Aorta (tissue), 5 donors: ENCODE results near the gene UBE2M. TPM values are rescaled to one million over a fixed set of nuclear protein-coding genes. Genes with fewer than 3 reads are reported as not detected.

Experiments
- ATAC-seq: fragments of 200-7000 bp; cut with Tn5 transposase; one replicate; pipeline ENCODE4 v1.9.1; 2022; ENCODE audit warnings: moderate library complexity; ENCODE audit not compliant: low FRiP score
- DNase-seq, 2 donors: peaks; one replicate each; pipeline ENCODE4 v3.0.0-alpha.2; 2020
- H3K27ac ChIP-seq, 2 donors: one replicate each; pipeline ENCODE4 v1.5.1; 2013; ENCODE audit warnings: low read length in 2 of 2, mild to moderate bottlenecking in 2 of 2, moderate library complexity in 2 of 2, control low read depth in 1 of 2, inconsistent platforms in 1 of 2, low read depth in 1 of 2
- H3K27me3 ChIP-seq, 2 donors: one replicate each; pipeline ENCODE4 v1.6.1; 2013; ENCODE audit warnings: control low read depth in 1 of 2, low read length in 1 of 2, mild to moderate bottlenecking in 1 of 2, moderate library complexity in 1 of 2; ENCODE audit not compliant: insufficient read depth in 2 of 2, control insufficient read depth in 1 of 2
- H3K36me3 ChIP-seq, 2 donors: one replicate each; pipeline ENCODE4 v1.6.1; 2013; ENCODE audit warnings: control low read depth in 1 of 2, low read length in 1 of 2, mild to moderate bottlenecking in 1 of 2; ENCODE audit not compliant: insufficient read depth in 2 of 2, control insufficient read depth in 1 of 2
- H3K4me1 ChIP-seq, 2 donors: one replicate each; pipeline ENCODE4 v1.6.1; 2013; ENCODE audit warnings: low read length in 2 of 2, control low read depth in 1 of 2, mild to moderate bottlenecking in 1 of 2, moderate library complexity in 1 of 2; ENCODE audit not compliant: insufficient read depth in 2 of 2, control insufficient read depth in 1 of 2
- H3K4me3 ChIP-seq, 2 donors: one replicate each; pipeline ENCODE4 v1.5.1; 2013; ENCODE audit warnings: low read length in 2 of 2, control low read depth in 1 of 2, mild to moderate bottlenecking in 1 of 2
- H3K9me3 ChIP-seq: one replicate; pipeline ENCODE4 v1.6.1; 2013; ENCODE audit warnings: mild to moderate bottlenecking, low read length; ENCODE audit not compliant: control insufficient read depth
- WGBS, 2 donors: extraction: QIAGEN DNeasy Blood & Tissue Kit; methylation state at CpG; one replicate each; pipeline ENCODE4 v1.1.7; 2013; 5-methylcytosine and 5-hydroxymethylcytosine counted together
- intact Hi-C, 2 donors: fragments of 100-400 bp; cut with DNase I; formaldehyde crosslinking; loops; one replicate each; pipeline versions ENCODE4 v1.14.2 to v1.15.0; 2022
- polyA plus RNA-seq, 2 donors: library from polyadenylated mRNA; stranded (reverse); fragments of 200-250 nt; gene quantifications; one replicate each; pipeline ENCODE4 v1.2.3, GENCODE V29; 2013
- total RNA-seq, 2 donors: library from RNA; stranded (reverse); fragmentation: NEBNext Ultra II Directional; extraction: Animal tissue kit (Norgen Biotek cat#: 25700); gene quantifications; one replicate each; pipeline ENCODE4 v1.2.1, GENCODE V29; 2021
- donor health status: healthy with polysubstance abuse.
- donor health status: Bipolar disorder and iron deficiency.
- donor health status: DM: no; HTN: no; CAD: no.
- donor health status: DM: no; HTN: no; CAD: no.
- donor health status: DM: yes; HTN: yes; CAD: no.

UBE2M gene
- total and polyA plus RNA-seq, 4 donors, result 47.1 to 57.7 (median 49.3) TPM

DNA sequence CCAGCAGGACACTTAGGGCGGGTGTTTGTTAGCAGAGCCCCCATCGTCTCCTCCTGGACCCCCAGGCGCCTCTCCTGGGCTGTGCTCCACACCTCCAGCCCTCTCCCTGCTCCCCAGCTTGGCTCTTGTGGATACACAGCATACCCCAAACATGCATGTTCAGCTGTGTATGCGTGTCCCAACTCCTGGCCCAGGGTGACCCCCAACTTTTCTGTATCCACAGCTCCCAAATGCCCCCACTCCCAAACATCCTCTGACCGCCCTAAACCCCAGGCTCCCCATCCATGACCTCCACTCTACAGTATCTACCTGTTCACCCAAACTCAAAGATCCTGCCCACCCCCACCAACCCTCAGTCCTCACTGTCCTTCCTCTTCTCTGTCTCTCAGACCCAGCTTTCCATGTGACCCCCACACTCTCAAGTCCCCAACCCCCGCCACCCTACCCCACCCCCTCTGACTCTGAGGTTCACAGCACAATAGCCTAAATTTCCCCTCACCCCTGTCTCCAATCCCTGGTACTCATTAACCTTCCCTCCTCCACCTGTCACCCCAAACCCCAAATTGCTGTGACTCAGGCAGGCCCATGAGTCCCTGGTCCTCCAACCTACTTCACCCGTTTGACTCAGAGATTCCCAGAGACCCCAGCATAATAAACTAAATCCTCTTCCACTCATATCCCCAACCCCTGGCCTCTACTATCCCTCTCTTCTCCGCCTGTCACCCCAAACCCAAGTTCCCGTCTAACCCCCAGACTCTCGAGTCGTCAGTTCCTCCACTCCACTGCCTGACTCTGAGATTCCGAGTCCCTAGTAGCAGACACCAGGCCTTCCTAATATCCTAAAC is 968 bp downstream of the UBE2M start:
- no peaks in the 10 kb centered on the region for H3K4me1 ChIP-seq
- 34 to 38% methylated on average over 12 of the region's 12 CpGs for WGBS, 2 donors
- H3K27me3 ChIP-seq, result no peaks in the 10 kb centered on the region
- H3K9me3 ChIP-seq, result no peaks in the 10 kb centered on the region
- intact Hi-C loops, result loop anchor here in 1 of 2 donors (2.0 kb wide), 1 partner anchor 15 kb away; the partner anchor contains the start of gene MZF1
- H3K4me3 ChIP-seq, result peak overlapping the region; percentile 65 to 86
- H3K27ac ChIP-seq, result peak overlapping the region; percentile 82 to 87
- H3K36me3 ChIP-seq, result no peaks in the 10 kb centered on the region
- DNase-seq (peak; percentile 41 to 55), ATAC-seq (no peak)

DNA sequence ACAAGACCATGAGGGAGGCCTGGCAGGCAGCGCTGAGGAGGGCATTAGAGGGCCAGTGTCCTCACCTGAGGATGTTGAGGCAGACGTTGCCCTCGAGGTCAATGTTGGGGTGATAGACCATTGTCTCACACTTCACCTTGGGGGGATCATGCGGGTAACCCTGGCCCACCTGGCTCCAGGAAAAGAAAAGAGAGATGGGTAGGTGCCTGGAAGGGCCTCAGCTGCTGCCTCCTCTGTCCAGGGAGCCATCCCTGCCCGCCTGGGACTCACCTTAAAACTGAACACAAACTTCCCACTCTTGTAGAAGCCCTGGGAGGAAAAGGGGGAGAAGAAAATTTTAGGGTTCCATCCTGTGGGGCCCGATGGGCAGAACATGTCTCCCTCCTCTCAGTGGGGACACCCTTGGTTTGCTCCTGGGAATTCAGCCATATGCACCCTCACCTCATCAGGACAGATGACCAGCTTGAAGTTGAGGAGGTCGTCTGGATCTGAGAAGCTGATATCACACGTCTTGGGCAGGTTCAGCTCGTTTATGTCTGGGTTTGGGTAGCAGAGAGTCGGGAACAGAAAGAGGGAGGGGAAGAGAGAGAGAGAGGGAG is 1.7 kb downstream of the UBE2M start:
- no peaks in the 10 kb centered on the region for H3K27me3 ChIP-seq
- H3K9me3 ChIP-seq, result no peaks in the 10 kb centered on the region
- no peaks in the 10 kb centered on the region for H3K36me3 ChIP-seq
- no peak overlapping the region for H3K4me3 ChIP-seq
- intact Hi-C loops, result no loop called here
- no peak for ATAC-seq
- peak overlapping the region in 1 of 2 donors; percentile 4 for H3K27ac ChIP-seq
- H3K4me1 ChIP-seq, result no peaks in the 10 kb centered on the region
- WGBS, 2 donors, result 60 to 67% methylated on average over 10 of the region's 10 CpGs
- DNase-seq, result peak; percentile 41 to 42

DNA sequence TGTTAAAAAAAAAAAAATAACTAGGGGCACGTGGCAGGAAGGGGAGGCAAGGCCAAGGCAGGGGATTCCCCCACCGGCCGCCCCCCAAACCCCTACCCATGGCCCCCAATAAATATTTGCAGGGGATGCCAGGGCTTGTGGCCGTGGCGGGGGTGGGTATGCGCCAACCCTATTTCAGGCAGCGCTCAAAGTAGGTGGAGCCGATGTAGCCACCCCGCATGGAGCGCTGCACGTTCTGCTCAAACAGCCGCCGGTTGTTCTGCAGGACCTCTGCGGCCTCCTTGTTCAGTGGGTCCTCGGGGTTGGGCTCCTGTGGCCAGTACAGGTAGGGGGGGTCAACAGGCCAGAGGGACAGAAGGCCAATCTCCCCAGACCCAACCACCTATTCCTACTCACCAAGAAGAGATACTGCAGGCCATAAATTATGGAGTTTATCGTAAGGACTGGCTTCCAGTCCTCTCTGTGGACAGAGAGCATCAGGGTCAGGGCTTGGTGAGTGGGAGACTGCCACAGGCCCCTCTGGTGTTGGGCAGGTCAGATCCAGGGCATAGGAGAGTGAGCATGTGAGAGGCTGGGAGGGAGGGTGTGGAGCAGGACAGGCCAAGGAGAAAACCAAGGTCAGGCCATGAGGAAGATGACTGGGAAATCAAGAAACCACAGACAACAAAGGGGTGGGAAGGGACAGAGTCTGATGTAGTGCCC is 2.3 kb downstream of the UBE2M start:
- Histone ChIP-seq H3K4me1 (no peaks in the 10 kb centered on the region), H3K27me3 (no peaks in the 10 kb centered on the region), H3K36me3 (no peaks in the 10 kb centered on the region), H3K9me3 (no peaks in the 10 kb centered on the region), H3K27ac (no peak overlapping the region), H3K4me3 (no peak overlapping the region)
- intact Hi-C loops, result no loop called here
- ATAC-seq, result no peak
- whole genome bisulfite sequencing, 2 donors, result 84 to 86% methylated on average over 16 of the region's 16 CpGs
- DNase-seq, result peak; percentile 51 to 75

DNA sequence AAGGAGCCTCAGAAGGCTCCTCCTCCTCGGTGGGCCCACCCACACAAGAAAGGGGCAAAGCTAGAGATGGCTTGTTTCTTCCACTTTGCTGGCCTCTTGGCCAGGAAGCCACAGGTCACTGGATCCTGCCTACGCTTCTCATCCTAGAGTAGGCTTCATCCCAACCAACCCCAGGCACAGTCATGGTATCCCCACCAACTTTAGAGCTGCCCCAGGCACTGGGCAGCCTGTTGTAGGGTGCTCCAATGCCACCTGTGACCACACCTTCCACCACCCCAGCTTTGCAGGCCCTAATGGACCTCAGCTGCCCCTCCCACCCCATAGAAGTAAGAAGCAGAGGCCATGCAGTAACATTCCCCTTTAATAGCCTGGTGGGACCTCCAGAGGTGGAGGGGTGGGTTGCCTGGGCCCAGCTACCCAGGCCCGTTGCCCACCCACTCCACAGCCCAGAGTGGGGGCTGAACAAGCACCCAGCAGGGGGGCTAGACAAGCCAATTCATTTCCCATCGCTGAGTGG is 3.0 kb downstream of the UBE2M start:
- H3K27me3 ChIP-seq, result no peaks in the 10 kb centered on the region
- peak overlapping the region in 1 of 2 donors; percentile 76 for H3K27ac ChIP-seq
- ATAC-seq, result no peak
- H3K4me1 ChIP-seq, result no peaks in the 10 kb centered on the region
- DNase-seq, result peak; percentile 50 to 54
- H3K4me3 ChIP-seq, result no peak overlapping the region
- intact Hi-C loops, result no loop called here
- no peaks in the 10 kb centered on the region for H3K9me3 ChIP-seq
- WGBS, 2 donors, result 40 to 42% methylated on average over 4 of the region's 4 CpGs
- peaks cover 0 to 3% of the 10 kb centered on the region in 2 donors for H3K36me3 ChIP-seq

DNA sequence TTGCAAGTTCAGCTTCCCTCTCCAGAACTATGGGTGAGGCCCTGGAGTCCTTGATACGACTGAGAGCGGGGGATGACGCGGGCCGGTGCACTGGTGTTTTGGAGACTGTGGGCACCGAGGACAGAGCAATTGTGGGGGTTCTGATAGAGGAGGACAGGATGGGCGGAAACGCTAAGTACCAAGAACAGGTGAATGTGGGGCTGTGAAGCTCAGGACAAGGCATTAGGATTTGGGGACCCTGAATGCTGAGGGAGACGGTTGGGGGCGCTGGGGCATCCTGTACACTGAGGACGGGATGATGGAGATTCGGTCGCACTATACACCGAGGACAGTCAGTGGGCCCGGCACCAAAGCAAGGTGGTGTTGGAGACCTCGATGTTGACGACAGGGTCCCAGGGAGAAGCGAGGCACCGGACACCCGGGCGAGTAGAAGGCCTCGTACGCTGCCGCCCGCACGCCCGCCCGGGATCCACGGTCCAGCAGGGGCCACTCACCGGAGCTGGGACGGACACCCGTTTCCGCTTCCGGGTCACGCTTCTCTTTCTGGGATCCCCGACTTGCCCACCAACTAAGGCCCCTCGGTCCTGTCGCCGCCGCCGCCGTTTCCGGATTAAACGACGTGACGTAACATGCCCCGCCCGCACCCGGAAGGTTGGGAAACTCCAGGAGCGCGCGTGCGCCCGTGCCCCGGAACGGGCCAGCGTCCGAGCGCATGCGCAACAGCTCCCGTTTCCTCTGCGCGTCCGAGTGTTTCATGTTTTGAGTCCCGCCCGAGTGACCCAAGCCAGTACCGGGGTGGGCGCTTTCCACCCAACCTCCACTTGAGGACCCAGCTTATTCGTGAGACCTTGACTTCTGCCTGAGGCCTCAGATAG is 3.7 kb downstream of the UBE2M start, which contains the start of gene CHMP2A:
TSS of gene CHMP2A (minus strand) at position 612 of the 875 bp plus-strand sequence. CDS start 893 bp downstream, outside the sequence.
- Histone ChIP-seq H3K27me3 (no peaks in the 10 kb centered on the region), H3K9me3 (no peaks in the 10 kb centered on the region), H3K4me1 (no peaks in the 10 kb centered on the region), H3K36me3 (peaks cover 0 to 7% of the 10 kb centered on the region in 2 donors), H3K27ac (peak within 1 kb of the TSS in 1 of 2 donors; percentile 91), H3K4me3 (peak within 1 kb of the TSS; percentile 39 to 57)
- WGBS, 2 donors, result 0% methylated on average over 49 to 69 of the region's 69 CpGs
- intact Hi-C loops, result no loop called here
- DNase-seq, result peak; percentile 99 to 100
- ATAC-seq, result peak; percentile 84

DNA sequence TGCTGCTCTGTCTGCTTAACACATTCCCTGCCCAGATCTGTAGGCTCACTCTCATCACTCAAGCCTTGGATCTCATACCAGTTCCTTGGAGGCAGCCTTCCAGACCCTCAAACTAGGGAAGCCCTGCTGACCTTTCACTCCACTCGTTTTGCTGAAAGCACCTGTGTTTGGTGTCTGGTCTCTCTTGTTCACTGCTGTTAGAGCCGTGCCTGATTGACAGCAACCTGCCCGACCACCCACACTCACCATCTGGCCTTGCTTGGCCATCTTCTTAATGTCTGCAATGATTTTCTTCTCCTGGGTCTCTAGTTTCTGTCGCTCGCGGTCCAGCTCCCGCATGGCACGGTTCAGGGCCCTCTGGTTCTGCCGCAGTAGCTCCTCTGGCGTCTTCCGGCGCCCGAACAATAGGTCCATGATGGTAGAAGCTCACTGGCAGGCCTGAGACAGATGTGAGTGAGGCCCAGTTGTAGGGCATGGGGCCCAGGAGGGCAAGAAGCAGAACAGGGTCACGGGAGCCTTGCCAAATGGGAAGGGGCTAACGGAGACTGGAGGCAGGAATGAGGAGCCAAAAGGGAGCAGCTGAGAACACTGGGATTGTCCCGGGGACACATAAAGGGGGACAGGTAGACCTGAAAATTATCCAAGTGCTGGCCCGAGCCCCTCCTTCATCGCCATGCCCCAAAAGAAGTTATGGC is 4.5 kb downstream of the UBE2M start:
- WGBS, 2 donors, result 26 to 27% methylated on average over 18 of the region's 18 CpGs
- DNase-seq (peak; percentile 51 to 70), ATAC-seq (no peak)
- no peaks in the 10 kb centered on the region for H3K27me3 ChIP-seq
- H3K27ac ChIP-seq, result peak overlapping the region in 1 of 2 donors; percentile 91
- H3K36me3 ChIP-seq, result peaks cover 3 to 9% of the 10 kb centered on the region in 2 donors
- no peaks in the 10 kb centered on the region for H3K9me3 ChIP-seq
- intact Hi-C loops, result no loop called here
- no peaks in the 10 kb centered on the region for H3K4me1 ChIP-seq
- H3K4me3 ChIP-seq, result peak overlapping the region; percentile 39 to 57

DNA sequence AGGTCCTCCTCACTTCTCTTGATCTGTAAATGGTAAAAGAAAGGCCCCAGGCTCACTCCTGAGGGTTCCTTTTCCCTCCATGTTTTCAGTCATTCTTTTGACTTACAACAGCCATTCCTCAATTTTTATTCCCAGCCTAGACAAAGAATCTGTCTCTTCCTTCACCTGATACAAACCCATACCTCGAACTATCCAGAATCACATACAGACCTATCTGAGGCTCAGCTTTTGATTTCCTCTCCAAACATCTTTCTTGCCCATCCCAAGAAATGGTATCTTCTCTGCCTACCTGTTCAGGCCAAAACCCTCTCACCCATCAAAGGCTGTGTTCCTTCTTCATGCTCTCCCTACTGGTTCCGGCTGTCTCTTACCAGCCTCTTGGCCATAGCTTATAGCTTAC is 5.8 kb downstream of the UBE2M start:
- WGBS, 2 donors, result 89 to 92% methylated on average over 2 of the region's 2 CpGs
- Histone ChIP-seq H3K36me3 (peaks cover 3 to 17% of the 10 kb centered on the region in 2 donors), H3K27me3 (no peaks in the 10 kb centered on the region), H3K4me1 (no peaks in the 10 kb centered on the region), H3K27ac (no peak overlapping the region), H3K9me3 (no peaks in the 10 kb centered on the region), H3K4me3 (no peak overlapping the region)
- ATAC-seq (no peak), DNase-seq (no peak)
- intact Hi-C loops, result no loop called here
